HK-2 (cell line): Measurements from ENCODE around the gene CCDC12.

Experiments
- DNase-seq: peaks from one replicate; pipeline ENCODE4 v3.0.0-alpha.2; 2018; ENCODE audit not compliant: unreplicated experiment

CCDC12 gene

DNA sequence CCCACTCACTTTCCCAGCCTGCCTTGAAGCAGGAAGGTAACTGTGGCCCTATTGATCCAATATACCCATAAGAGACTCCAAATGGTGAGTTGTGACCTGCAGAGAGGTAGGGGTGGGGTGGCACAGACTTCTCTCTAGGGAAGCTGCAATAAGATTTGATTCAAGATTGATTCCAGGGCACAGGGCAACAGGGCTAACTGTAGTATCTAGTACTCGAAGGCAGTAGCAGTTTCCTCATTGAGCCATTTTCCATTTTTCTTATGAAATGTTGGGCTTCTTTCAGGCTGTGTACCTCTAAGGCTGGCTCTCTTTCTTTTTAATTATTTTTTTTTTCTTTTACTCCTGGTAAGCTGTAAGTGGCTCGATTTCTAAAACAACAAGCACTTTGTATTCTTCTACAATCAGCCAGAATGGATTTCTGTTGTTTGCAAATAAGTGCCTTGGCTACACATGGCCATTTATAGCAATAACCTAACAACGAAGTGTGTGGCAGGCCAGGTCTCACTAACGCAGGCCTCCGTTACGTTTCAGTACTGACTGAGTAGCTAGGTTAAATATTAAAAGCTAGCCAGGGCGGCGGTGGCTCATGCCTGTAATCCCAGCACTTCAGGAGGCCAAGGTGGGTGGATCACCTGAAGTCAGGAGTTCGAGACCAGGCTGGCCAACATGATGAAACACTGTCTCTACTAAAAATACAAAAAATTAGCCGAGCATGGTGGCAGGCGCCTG, 19.3 kb downstream of the CCDC12 start:
- no peak for DNase-seq

DNA sequence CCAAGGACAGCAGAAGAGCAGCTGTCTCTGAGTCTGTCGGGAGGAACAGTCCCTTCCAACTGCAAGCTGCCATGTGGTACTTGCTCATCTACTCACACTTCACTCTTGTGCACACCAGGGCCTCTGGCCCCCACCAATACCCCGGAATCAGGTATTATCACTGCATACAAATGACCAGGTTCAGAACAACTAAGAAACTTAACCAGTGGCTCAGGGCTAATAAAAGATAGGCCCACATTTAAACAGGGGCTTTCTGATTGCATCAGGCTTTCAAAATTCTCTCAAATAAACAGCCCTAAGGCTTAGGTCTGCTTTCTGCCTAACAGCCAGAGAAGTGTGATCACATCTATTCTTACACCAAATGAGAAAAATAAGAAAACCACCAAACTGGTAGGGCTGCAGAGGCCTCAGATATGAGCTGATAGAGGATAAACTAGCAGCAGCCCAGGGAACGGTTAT, 20.7 kb downstream of the CCDC12 start:
- no peak for DNase-seq

DNA sequence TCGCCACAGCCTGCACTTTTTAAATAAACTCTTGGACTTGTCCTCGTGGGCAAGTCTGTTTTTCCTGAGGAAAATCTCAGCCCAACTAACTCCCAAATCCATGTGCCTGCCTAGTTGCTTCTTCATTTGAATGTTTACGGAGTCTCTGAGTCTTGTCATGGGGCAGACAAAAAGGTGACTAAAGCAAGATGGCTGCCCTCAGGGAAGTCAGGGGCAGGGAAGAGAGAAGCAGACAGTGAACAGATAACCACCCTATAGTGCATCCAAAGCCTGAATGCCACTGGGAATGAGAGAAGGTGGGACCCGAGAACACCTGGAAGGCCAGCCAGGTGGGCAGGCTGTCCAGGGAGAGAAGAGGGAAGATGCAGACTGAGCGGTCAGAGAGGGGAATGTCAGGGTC, 21.4 kb downstream of the CCDC12 start:
- no peak for DNase-seq

DNA sequence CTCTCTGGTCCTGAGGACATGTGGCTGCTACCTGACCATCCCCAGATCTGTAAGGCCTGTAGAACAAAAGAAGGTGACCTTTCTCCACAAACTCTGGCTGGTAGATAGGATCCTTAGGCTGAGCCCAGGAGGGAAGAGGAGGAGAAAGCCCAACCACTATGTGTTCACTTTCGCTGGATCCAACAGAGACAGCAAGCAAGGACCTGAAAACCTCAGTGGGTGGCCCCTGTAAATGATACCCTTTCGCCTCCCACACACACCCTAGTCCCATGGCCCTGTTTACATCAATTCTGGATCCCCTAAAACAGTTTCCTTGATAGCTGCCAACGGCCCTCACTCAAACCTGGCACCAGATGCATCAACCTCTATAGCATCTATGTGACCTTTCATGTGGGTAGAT, 22.4 kb downstream of the CCDC12 start:
- no peak for DNase-seq

DNA sequence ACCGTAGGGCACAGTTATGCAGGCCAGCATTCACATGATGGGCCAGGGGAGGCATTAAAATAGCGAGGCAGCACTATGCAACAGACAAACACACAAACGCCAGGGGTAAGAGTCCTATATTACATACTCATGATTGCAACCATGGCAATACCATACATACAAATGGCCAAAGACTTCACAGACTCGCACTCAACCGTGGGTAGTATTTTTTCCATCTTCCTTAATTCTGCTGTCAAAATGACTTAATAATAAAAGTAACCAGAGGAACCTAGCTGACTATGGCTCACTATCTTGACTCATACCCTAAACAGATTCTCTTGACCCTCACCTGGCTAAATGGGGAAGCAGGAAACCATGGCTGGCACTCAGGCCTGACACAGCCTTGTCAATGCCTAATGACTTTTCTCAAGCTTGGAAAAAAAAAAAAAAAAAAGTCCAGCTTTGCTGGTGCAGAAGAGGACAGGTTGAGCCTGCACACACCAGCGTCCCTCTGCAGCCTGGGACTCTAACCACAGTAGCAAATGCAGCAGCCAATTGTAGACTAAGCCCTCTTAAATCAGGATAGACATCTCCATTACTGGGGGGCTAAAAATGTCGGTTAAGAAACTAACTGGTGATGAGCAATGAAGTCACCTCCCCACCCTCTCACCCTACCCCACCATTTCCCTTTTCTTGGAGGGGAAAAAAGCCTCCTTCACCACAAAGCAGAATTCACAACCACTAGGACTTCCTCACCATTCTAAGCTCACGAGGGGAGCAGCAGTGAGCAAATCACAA, 23.1 kb downstream of the CCDC12 start:
- no peak for DNase-seq

DNA sequence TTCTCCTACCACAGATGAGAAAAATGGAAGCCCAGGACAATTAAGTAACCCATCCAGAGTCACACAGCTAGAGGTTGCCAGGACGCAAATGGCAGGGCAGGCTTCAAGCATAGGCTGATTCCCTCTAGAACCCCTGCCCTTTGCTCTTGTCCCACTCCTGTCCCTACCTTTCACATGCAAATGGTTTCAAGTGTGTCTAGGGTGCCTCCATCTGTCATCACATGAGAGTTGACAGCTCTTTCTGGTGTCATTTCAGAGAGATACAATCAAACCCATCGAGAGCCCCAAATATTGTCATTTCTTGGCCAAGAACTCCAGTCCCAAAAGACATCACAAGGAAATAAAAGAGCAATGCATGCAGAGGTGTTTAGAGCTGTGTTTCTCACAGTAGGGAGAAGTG, 23.7 kb downstream of the CCDC12 start:
- no peak for DNase-seq

DNA sequence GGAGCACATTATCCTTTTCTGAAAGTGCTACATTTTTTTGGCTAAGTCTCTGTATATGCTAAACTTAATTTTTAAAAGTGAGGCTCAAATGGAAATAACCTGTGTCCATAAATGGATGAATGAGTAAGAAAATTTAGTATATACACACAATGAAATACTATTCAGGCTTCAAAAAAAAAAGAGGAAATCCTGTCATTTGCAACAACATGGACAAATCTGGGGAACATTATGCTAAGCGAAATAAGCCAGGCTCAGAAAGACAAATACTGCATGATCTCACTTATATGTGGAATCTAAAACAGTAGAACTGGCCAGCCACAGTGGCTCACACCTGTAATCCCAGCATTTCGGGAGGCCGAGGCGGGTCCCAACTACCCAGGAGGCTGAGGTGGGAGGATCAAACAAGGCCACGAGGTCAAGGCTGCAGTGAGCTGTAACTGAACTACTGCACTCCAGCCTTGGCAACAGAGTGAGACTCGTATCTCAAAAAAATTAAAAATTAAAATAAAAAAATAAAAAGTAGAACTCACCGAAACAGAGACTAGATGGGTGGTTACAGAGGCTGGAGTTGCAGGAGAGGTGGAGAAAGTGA, 25.8 kb downstream of the CCDC12 start:
- no peak for DNase-seq

DNA sequence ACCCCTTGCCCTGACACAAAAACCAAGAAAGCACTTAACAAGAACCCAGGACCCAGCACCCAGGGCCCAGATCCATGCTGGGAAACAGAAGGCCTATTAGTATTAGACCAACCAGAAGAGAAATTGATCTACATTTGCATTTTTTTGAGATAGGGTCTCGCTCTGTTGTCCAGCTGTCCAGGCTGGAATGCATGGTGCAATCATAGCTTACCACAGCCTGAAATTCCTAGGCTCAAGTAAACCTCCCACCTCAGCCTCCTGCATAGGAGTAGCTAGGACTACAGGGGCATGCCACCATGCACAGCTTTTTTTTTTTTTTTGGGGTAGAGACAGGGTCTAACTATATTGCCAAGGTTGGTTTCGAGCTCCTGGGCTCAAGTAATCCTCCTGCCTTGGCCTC, 26.4 kb downstream of the CCDC12 start:
- no peak for DNase-seq

DNA sequence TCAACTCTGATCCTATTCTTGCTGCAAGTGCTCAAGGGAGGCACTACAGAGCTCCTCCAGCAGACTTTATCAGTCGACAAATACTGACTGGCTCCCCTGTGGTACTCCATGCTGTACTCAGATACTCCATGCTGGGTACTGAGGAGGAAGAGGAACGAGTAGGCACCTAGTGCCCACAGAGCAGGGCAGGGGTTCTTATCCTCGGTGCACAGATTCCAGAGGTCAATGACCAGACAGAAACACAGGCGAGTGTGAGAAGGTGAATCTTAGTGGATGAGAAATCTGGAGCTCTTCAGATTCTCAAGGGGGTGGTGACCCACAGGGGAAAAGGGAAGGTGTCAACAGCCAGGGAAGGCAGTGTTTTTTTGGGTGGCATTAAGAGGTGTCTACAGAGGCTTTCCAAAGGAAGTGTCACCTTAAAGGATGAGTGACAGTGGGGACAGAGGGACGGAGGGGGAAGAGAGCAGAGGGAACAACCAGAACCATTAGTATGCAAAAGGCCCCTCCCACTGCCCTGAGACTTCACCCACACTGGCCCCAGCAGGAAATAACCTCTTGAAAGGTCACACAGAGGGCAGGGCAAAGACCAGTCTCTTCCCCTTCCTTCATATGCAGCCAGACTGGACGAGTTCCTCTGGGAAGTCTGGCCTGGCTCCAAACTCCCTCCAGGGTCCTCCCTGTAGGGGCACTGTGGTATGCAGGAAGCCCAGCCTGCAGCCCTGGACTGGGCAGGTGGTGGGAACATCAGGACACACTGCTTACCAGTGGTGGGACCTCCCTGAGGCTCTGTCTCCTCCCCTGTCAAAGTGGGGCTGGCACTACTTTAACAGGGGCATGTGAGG, 27.5 kb downstream of the CCDC12 start:
- DNase-seq: no peak

DNA sequence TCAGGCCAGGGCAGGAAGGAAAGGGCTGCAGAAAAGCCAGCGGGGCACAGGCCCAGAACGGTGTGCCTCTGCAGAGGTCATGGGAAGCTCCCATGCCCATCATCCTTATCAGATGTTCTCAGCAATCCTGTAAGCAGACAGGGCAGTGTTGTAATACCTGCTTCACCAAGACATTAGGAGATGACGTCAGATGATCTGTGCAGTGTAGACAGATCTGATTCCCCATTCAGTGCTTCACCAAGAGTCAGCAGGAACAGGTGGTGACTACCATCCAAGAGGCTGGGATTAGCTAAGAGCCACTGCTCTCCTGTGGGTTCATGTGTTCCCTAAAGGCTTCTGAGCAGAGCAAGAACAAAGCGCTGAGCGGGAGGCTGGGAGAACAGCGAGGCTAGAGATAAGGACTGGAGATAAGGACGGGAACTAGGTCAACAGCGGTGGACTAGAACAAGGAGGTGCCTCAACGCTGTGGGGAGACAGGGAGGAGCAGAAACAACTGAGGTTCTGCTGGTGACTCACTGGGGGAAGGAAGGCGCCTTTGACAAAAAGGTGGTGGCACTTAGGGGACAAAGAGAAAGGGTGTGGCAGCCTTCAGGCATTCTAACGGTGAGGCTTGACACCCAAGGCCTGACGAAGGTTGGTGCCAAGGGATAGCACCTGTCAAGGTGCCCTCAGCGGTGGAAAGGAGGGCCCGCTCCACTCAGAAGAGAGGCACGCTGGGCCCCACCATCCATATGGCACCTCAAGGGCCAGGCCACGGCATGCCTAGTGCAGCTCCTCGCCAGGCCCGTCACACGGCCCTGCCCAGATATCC, 28.4 kb downstream of the CCDC12 start:
- no peak for DNase-seq

DNA sequence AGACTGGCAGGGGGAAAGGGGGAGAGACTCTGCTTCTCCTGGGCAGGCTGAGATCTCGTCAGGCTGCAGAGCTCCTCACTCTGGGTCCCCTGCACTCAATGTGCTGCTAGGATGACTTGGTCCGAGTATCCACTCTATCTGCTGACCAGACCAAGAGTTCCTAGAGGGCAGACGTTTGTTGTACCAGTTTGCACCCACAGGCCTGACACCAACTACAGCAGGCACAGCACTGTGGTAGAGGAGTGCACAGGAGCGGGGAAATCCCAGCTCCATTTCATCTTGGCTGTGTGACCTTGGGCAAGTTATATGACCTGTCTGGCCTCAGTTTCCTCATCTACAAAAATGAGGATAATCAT, 29.0 kb downstream of the CCDC12 start:
- no peak for DNase-seq

DNA sequence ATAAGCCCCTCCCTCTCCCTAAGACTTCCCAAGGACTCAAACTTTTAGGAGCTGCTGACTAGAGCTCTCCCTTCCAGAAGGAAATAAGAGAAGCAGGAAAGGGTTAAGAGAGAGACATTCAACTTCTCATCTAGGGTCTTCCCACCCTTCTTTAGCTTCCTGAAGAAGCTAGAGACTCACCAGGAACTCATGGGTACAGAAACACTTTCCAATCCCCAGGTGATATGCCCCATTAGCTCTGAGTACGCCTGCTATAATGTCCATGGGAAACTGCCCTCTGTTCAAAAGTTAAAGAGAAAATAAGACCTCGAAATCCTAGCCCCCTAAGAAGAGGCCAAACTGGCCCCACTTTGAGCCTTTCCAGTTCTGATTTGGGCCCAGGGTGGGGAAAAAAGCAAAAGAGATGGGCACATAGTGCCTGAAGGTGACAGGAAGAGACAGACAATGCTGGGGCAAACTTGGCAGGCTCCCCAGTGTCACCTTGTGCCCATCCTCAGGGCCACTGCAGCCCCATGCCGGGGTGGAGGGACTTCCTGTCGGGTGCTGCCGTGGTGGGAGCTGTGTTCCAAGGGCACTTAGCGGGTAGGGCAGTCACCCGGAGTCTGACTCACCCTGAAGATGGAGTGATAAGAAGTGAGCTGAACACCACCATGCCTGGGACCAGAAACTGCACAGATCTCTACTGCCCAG, 29.5 kb downstream of the CCDC12 start:
- peak; percentile 42 for DNase-seq

DNA sequence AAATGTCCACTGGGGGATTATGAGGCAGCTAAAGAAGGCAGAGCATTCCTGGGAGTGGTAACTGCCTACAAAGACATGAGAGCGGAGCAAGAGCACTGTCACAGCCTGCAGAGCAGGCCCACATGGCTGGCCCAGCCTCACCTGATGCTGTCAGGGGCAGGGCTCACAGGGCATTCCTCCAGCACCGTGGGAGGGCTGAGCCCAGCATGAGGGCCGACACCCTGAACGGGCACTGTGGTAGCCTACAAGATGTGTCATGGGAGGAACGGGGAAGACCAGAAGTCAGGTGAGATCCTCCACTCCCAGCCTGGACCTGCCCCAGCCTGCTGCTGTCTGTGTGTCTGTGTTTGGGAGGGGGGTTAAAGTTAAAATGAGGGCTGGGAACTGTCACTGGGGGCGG, 30.1 kb downstream of the CCDC12 start:
- DNase-seq: no peak

DNA sequence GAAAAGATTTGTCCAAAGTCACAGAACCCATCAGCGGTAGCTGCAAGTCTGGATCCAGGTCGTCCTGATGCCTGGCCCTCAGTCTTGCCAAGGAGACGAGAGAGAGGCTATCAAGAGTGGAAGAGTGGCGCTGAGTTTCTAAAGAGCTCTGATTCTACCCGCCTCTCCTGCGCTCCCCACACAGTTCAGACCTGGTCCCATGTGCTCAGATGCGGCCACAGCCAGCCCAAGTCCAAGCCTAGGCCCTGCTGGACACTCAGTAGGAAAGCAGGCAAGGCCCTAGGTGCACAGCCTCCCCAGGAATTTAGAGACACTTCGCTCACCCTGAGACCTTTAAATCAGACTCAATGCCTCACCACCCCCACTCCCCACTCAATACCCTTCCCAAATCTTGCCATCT, 32.4 kb downstream of the CCDC12 start:
- DNase-seq: no peak

DNA sequence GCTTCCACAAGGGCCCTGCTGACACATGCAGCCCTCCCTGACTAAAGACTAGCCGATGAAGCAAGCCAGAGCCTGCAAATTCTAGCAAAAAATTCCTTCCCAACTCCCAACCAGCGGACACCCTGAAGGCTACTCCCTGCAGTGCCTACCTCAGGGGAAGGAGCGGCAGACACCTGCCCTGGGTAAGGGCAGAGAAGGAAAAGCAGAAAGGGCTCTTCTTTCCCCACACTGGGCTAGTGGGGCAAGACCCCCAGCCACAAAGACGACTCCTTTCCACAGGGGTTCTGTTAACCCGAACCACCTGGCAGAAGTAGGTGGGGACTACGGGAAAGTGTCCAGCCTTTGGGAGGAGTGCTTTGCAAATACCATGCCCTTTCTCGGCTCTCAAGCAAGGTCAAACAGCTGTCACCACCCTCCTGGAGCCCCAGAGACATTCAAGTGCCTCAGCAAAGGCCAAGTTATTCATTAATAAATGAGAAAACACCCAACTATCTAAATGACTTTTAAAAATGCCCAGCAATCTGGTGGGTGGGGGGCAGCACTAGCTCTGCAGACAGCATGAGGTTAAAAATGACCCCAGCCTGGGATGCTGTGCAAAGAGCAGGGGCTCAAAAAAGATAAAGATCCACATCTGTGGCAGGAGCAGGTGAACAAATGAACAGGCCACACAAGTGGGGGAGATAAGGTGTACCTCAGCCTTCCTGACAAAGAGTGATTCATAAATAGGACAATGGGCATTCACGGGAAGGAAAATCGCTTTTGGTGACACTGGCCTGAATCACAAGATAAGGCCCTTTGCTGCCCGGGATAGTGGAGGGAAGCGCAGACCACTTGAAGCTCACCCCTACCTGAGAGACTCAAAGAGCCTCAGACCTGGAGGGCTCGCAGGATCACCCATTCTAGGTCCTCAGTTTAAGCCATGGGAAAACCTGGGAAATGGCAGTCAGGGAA, 33.0 kb downstream of the CCDC12 start:
- no peak for DNase-seq

DNA sequence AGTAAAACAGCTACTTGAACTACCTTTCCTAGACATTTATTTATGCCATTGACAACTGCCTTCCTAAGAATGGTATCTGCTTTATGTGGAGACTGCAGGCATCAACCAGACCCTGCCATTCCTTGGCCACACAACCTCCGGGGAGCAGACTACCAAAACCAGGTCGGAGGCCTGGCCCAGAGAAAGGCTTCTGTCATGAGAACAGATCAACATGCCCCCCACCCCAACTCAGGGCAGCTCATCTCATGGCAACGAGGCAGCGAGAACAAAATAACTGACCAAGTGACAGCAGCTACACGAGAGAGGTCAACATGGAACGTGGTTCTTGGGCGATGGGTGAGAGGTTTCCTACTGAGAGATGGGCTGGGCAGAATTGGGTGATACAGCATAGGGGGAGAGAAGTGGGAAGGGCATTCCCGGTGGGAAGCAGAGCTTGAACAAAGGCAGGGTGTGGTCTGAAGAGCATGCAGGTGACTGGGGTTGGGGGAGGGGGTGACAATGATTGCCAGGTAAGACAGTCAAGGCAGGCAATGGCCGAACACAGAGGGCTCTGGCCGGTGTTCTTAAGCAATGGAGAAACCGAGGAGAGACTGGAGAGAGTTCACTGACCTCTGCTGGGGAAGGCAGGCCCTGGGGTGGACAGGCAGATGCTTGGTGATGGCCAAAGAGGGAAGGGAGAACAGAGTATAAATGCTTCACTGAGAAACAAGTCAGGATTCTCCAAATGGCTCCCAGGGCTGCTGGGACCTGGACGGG, 33.9 kb downstream of the CCDC12 start:
- DNase-seq: no peak

DNA sequence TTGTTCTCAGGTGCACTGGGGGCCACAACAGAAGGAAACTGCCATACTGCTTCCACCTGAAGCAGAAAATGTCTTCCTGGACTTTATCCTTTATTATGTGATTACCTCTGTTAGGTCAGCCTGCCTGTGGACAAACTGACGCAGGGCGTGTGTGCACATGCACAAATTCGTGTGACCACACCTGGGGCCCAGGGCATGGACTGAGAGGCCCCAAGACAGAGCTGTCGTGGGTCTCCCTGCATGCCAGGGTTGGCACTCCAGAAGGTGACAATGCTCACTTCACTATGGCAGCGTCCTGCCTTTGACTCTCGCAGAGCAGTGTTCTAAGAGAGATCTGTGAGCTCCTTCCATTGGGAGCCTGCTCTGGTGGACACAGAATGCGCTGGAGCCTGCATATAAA, 34.5 kb downstream of the CCDC12 start:
- DNase-seq: no peak

DNA sequence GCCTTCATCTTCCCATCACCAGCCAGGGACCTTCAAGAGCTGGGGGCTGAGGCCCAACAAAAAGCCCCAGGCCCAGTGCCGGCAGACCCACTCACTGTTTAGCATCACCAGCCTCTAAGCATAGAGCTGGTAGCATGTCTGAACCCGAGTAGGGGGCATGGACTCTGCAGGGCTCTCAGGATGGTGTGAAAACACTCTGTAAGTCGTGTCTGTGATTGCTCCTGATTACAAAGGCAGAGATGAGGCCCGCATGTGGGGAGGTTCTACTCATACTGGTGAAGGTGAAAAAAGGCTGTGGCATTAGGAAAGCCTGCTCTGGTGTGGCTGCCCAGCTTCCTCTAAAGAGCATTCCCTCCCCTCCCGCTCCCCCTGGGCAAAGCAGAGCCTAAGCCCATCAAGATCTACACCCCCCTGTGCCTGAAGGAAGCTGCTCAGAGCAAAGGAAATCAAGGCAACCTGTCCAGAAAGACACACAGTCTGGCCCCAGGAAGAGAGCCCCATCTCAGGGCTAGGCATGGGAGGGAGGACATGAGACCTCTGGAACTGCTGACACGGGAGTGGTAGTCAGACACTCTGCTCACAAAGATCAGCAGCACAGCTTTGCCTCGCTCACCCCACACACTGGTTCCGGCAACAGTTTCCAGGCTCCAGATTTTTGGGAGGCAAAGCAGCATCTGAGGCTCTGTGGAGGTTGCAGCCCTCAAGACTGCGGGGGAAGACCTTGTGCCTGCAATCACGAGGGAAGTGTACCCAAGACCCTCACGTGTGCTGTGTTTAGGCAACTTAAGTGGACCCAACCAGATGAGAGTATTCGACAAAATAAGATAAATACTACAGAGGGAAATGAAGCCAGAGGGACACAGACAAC, 36.7 kb downstream of the CCDC12 start:
- DNase-seq: no peak
